GM12865 (cell line): ENCODE measurements around the gene CYB5R3.
"Not testable (repeated sequence)": the region's sequence is repeated elsewhere in the genome, so short reads cannot be mapped to it uniquely, and the experiment has no call there.

Experiments
- DNase-seq: peaks from one replicate; pipeline ENCODE4 v3.0.0; 2010; ENCODE audit warnings: low read depth
- H3K4me3 ChIP-seq: 2 replicates; pipeline ENCODE4 v1.5.1; 2011; ENCODE audit warnings: mild to moderate bottlenecking, low read depth, low read length, control low read depth
- TF ChIP-seq, protein P1 (sequence below): IDR thresholded peaks from 2 replicates; pipeline ENCODE4 v1.5.1; 2011; ENCODE audit warnings: low read length, control low read depth, low read depth, inconsistent platforms; ENCODE audit not compliant: insufficient read depth; ENCODE audit errors: missing control alignments

CYB5R3 gene

GRCh38 chr22:42683578-42684283 is 34.5 kb upstream of the CYB5R3 start:
- TF ChIP-seq, protein P1, sequence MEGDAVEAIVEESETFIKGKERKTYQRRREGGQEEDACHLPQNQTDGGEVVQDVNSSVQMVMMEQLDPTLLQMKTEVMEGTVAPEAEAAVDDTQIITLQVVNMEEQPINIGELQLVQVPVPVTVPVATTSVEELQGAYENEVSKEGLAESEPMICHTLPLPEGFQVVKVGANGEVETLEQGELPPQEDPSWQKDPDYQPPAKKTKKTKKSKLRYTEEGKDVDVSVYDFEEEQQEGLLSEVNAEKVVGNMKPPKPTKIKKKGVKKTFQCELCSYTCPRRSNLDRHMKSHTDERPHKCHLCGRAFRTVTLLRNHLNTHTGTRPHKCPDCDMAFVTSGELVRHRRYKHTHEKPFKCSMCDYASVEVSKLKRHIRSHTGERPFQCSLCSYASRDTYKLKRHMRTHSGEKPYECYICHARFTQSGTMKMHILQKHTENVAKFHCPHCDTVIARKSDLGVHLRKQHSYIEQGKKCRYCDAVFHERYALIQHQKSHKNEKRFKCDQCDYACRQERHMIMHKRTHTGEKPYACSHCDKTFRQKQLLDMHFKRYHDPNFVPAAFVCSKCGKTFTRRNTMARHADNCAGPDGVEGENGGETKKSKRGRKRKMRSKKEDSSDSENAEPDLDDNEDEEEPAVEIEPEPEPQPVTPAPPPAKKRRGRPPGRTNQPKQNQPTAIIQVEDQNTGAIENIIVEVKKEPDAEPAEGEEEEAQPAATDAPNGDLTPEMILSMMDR: no peak
- DNase-seq: no peak
- H3K4me3 ChIP-seq: no peak overlapping the region

- H3K4me3 ChIP-seq: no peak overlapping the region
- no peak for DNase-seq
- TF ChIP-seq, protein P1: no peak
Measured at GRCh38 chr22:42682113-42682851, 33.1 kb upstream of the CYB5R3 start.

DNA sequence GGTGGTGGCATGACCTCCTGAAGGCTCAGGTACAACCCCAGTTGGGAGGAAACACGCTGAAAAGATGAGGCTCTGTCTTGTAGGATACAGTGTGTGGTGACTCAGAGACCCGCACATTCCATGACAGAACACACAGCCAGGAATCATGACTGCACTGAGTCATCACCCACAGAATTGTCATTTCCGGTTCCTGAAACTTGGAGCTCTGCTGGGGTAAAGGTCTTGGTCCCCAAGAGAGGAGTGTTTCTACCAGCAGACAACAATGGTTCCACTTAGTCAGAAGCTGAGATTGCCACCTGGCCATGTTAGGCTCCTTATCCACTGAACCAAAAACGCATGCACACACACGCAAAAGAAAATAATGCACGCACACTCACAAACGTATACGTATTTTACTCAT is 31.5 kb upstream of the CYB5R3 start:
- TF ChIP-seq, protein P1: no peak
- DNase-seq: no peak
- H3K4me3 ChIP-seq: no peak overlapping the region

- no peak overlapping the region for H3K4me3 ChIP-seq
- TF ChIP-seq, protein P1: no peak
- DNase-seq: no peak
Measured at GRCh38 chr22:42679691-42680090, 30.5 kb upstream of the CYB5R3 start.

DNA sequence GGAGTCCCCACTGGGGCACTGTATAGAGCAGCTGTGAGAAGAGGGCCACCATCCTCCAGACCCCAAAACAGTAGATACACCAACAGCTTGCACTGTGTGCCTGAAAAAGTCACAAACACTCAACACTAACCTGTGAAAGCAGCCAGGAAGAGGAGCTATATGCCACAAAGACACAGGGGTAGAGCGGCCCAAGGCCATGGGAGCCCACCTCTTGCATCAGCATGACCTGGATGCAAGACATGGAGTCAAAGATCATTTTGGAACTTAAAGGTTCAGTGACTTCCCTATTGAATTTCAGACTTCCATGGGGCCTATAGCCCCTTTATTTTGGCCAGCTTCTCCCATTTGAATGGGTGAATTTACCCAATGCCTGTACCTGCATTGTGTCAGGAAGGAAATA is 29.7 kb upstream of the CYB5R3 start:
- no peak for DNase-seq

GRCh38 chr22:42677936-42678335 is 28.7 kb upstream of the CYB5R3 start:
- not testable (repeated sequence) for DNase-seq, H3K4me3 ChIP-seq

More for the DNA sequence above, 29.7 kb upstream of the CYB5R3 start:
- TF ChIP-seq, protein P1: no peak
- no peak overlapping the region for H3K4me3 ChIP-seq

DNA sequence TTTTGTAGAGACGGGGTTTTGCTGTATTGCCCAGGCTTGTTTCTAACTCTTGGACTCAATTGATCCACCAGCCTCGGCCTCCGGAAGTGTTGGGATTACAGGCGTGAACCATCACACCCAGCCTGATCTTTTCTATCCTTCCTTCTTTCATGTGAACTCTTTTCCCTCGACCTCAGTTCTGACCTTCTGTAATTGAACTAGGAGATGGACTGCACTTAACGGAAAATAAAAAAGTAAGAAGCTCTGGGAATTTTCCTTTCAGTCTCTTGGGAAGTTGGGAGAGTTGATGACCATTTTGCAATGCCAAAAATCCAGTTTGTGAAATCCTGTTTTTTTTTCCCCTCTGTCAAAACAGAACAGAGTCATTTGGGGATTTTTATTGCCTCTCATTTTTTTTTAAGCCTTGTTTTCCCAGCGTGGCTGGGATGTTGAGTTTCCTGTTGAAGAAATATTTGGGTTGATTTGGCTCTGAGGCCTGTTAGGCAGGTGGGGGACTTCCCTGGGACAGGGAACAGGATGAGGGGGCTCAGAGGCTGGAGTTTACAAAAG is 26.9 kb upstream of the CYB5R3 start:
- DNase-seq: no peak
- TF ChIP-seq, protein P1: no peak
- no peak overlapping the region for H3K4me3 ChIP-seq
